HG02852 (cell line): ENCODE measurements around the gene POPDC3.
"Not testable (repeated sequence)": the region's sequence is repeated elsewhere in the genome, so short reads cannot be mapped to it uniquely, and the experiment has no call there.

Source experiments
- ATAC-seq: cut with Tn5 transposase; IDR thresholded peaks from one replicate; pipeline ENCODE4 v1.9.1; 2021; ENCODE audit warnings: mild to moderate bottlenecking, moderate library complexity; ENCODE audit not compliant: unreplicated experiment

The POPDC3 gene

GRCh38 chr6:105196076-105196475 is 16.3 kb upstream of the POPDC3 start:
- ATAC-seq: no peak

- no peak for ATAC-seq
Observed at GRCh38 chr6:105194591-105194990, 14.8 kb upstream of the POPDC3 start.

GRCh38 chr6:105194106-105194505 is 14.3 kb upstream of the POPDC3 start:
- ATAC-seq: no peak

GRCh38 chr6:105193647-105194046 is 13.8 kb upstream of the POPDC3 start:
- ATAC-seq: no peak

- no peak for ATAC-seq
Observed at GRCh38 chr6:105192707-105193465, 13.1 kb upstream of the POPDC3 start.

GRCh38 chr6:105191351-105191750 is 11.5 kb upstream of the POPDC3 start:
- ATAC-seq: no peak

GRCh38 chr6:105189026-105189820 is 9.4 kb upstream of the POPDC3 start:
- ATAC-seq: no peak

- no peak for ATAC-seq
Observed at GRCh38 chr6:105188251-105188650, 8.4 kb upstream of the POPDC3 start.

GRCh38 chr6:105186576-105186975 is 6.8 kb upstream of the POPDC3 start:
- ATAC-seq: no peak

- ATAC-seq: no peak
Observed at GRCh38 chr6:105184921-105185320, 5.1 kb upstream of the POPDC3 start.

GRCh38 chr6:105181981-105182515 is 2.2 kb upstream of the POPDC3 start:
- ATAC-seq: no peak

GRCh38 chr6:105178636-105179035 is 1.2 kb downstream of the POPDC3 start:
- no peak for ATAC-seq

GRCh38 chr6:105178110-105178509 is 1.7 kb downstream of the POPDC3 start:
- ATAC-seq: no peak

- ATAC-seq: no peak
Observed at GRCh38 chr6:105177556-105177955, 2.3 kb downstream of the POPDC3 start.

- ATAC-seq: no peak
Observed at GRCh38 chr6:105174512-105174911, 5.3 kb downstream of the POPDC3 start.

GRCh38 chr6:105172515-105172914 is 7.3 kb downstream of the POPDC3 start:
- ATAC-seq: not testable (repeated sequence)

GRCh38 chr6:105170059-105170458 is 9.8 kb downstream of the POPDC3 start:
- ATAC-seq: no peak

GRCh38 chr6:105167914-105168313 is 11.9 kb downstream of the POPDC3 start:
- no peak for ATAC-seq

- ATAC-seq: no peak
Observed at GRCh38 chr6:105164418-105164817, 15.4 kb downstream of the POPDC3 start.

GRCh38 chr6:105163183-105163582 is 16.6 kb downstream of the POPDC3 start:
- no peak for ATAC-seq

- no peak for ATAC-seq
Observed at GRCh38 chr6:105162377-105162776, 17.4 kb downstream of the POPDC3 start.

- no peak for ATAC-seq
Observed at GRCh38 chr6:105161421-105161820, 18.4 kb downstream of the POPDC3 start.
